Breast epithelium (tissue), 4 donors: Measurements from ENCODE around the gene ID3. TPM values are rescaled to one million over a fixed set of nuclear protein-coding genes. Genes with fewer than 3 reads are reported as not detected.

Experiments used
- DNase-seq, 2 donors: peaks; one replicate each; pipeline ENCODE4 v3.0.0-alpha.2; 2019; ENCODE audit warnings: low spot score in 2 of 2
- H3K27ac ChIP-seq, 2 donors: fragments of 200-600 bp; sonication (generic) in 1 of 2; one replicate each; pipeline ENCODE4 v1.5.1; 2016 to 2019; ENCODE audit warnings: mild to moderate bottlenecking in 1 of 2
- H3K27me3 ChIP-seq, 2 donors: fragments of 200-600 bp; sonication (generic) in 1 of 2; one replicate each; pipeline versions ENCODE4 v1.5.1 to v1.6.0; 2017 to 2019; ENCODE audit warnings: control low read depth in 1 of 2, mild to moderate bottlenecking in 1 of 2
- H3K36me3 ChIP-seq: fragments of 200-600 bp; one replicate; pipeline ENCODE4 v1.5.1; 2019
- H3K4me1 ChIP-seq, 2 donors: fragments of 200-600 bp; sonication (generic); one replicate each; pipeline ENCODE4 v1.5.1; 2016 to 2019; ENCODE audit warnings: control low read depth in 1 of 2
- H3K4me3 ChIP-seq, 3 donors: fragments of 200-600 bp; sonication (generic); 1 replicate in 2 of 3; 2 replicates in 1 of 3; pipeline ENCODE4 v1.5.1; 2016 to 2019; ENCODE audit warnings: mild to moderate bottlenecking in 3 of 3, moderate library complexity in 2 of 3
- H3K9me3 ChIP-seq, 2 donors: fragments of 200-600 bp; sonication (generic) in 1 of 2; one replicate each; pipeline ENCODE4 v1.5.1; 2016 to 2019; ENCODE audit warnings: control low read depth in 1 of 2
- POLR2A ChIP-seq: fragments of 450-650 bp; IDR thresholded peaks from one replicate; pipeline ENCODE4 v1.6.1; 2016; ENCODE audit warnings: antibody characterized with exemption, mild to moderate bottlenecking, moderate library complexity
- POLR2AphosphoS5 ChIP-seq, 3 donors: sonication (generic); formaldehyde crosslinking; IDR thresholded peaks; one replicate each; pipeline ENCODE4 v1.6.1; 2017; ENCODE audit warnings: antibody characterized with exemption in 3 of 3
- intact Hi-C: fragments of 100-400 bp; cut with DNase I; formaldehyde crosslinking; loops from one replicate; pipeline ENCODE4 v1.15.1; 2023; ENCODE audit warnings: low total_unique reads
- total RNA-seq, 3 donors: library from RNA; depleted of rRNA; stranded (reverse); fragments of >200 nt; gene quantifications; one replicate each; pipeline ENCODE4 v1.1.0, GENCODE V29; 2016
- TF ChIP-seq, protein P1 (sequence below), 3 donors: fragments of 450-650 bp; IDR thresholded peaks; one replicate each; pipeline ENCODE4 v1.5.1; 2016 to 2017; ENCODE audit warnings: antibody characterized with exemption in 3 of 3, mild to moderate bottlenecking in 3 of 3, moderate library complexity in 3 of 3

Gene ID3
- total RNA-seq, 3 donors from 2014 or later: 79.9 to 133 (median 90.9) TPM

DNA sequence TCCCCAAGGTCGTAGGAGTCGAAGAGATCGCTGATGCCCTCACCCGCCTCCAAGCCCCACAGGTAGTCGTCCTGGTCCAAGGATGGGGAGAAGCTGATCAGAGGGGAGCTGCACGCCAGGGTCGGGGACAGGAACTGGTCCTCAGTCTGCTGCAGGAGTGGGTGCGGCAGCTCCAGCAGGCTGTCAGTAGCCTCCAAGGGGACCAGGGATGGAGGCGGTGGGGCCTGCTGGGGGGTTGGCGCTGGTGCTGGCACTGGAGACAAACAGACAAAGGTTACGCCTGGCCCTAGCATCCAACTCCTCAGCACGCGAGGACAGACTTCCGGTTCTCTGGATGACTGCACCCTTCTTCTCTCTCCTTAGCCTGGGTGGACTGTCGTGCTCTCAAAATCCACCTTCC is 49.4 kb downstream of the ID3 start:
- H3K36me3 ChIP-seq: no peaks in the 10 kb centered on the region
- no peaks in the 10 kb centered on the region for H3K4me1 ChIP-seq
- intact Hi-C loops: no loop called here
- no peaks in the 10 kb centered on the region for H3K27me3 ChIP-seq
- TF ChIP-seq POLR2A (no peak), POLR2AphosphoS5 (IDR thresholded peaks at IDR 0.05) (no peak)
- TF ChIP-seq, protein P1, sequence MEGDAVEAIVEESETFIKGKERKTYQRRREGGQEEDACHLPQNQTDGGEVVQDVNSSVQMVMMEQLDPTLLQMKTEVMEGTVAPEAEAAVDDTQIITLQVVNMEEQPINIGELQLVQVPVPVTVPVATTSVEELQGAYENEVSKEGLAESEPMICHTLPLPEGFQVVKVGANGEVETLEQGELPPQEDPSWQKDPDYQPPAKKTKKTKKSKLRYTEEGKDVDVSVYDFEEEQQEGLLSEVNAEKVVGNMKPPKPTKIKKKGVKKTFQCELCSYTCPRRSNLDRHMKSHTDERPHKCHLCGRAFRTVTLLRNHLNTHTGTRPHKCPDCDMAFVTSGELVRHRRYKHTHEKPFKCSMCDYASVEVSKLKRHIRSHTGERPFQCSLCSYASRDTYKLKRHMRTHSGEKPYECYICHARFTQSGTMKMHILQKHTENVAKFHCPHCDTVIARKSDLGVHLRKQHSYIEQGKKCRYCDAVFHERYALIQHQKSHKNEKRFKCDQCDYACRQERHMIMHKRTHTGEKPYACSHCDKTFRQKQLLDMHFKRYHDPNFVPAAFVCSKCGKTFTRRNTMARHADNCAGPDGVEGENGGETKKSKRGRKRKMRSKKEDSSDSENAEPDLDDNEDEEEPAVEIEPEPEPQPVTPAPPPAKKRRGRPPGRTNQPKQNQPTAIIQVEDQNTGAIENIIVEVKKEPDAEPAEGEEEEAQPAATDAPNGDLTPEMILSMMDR (IDR thresholded peaks at IDR 0.05): no peak
- no peak for DNase-seq
- no peaks in the 10 kb centered on the region for H3K9me3 ChIP-seq
- no peak overlapping the region for H3K27ac ChIP-seq
- H3K4me3 ChIP-seq: no peak overlapping the region

Other genes with a start within 250 kb of the ID3 start
- 100 to 1,000 TPM in 2 of 3 donors, 10 to 100 TPM in 1; 56.6 to 114 (median 109) TPM for gene HNRNPR, start 215.2 kb downstream of the ID3 start, total RNA-seq
- 10 to 100 TPM; 19.5 to 36.6 (median 23.9) TPM for gene ZNF436, start 189.7 kb downstream of the ID3 start, total RNA-seq
- 10 to 100 TPM in 2 of 3 donors, 1 to 10 TPM in 1; 8.5 to 38.0 (median 31.2) TPM for gene TCEA3, start 134.8 kb downstream of the ID3 start, total RNA-seq
- 10 to 100 TPM; 47.7 to 61.6 (median 54.9) TPM for gene ASAP3, start 75.3 kb downstream of the ID3 start, total RNA-seq
- under 1 TPM; under 0.01 to 0.73 (median 0.33) TPM for gene E2F2, start 28.3 kb downstream of the ID3 start, total RNA-seq
- 1,000 to 10,000 TPM; 1,191 to 1,487 (median 1,340) TPM for gene RPL11, start 132.3 kb upstream of the ID3 start, total RNA-seq
- gene ELOA, start 184.0 kb upstream of the ID3 start, total RNA-seq: 10 to 100 TPM; 30.3 to 61.9 (median 32.8) TPM
- 10 to 100 TPM; 46.9 to 62.8 (median 60.3) TPM for gene PITHD1, start 218.9 kb upstream of the ID3 start, total RNA-seq
- 10 to 100 TPM; 31.8 to 52.8 (median 49.5) TPM for gene LYPLA2, start 231.6 kb upstream of the ID3 start, total RNA-seq
- 10 to 100 TPM in 2 of 3 donors, 1 to 10 TPM in 1; 9.9 to 31.2 (median 28.2) TPM for gene GALE, start 241.3 kb upstream of the ID3 start, total RNA-seq